Measurements from ENCODE around the gene IL21R.
A peak's percentile ranks its signal among the peaks of the same experiment; 100 is the strongest.
"Not testable (repeated sequence)": the region's sequence is repeated elsewhere in the genome, so short reads cannot be mapped to it uniquely, and the experiment has no call there.

The IL21R gene

DNA sequence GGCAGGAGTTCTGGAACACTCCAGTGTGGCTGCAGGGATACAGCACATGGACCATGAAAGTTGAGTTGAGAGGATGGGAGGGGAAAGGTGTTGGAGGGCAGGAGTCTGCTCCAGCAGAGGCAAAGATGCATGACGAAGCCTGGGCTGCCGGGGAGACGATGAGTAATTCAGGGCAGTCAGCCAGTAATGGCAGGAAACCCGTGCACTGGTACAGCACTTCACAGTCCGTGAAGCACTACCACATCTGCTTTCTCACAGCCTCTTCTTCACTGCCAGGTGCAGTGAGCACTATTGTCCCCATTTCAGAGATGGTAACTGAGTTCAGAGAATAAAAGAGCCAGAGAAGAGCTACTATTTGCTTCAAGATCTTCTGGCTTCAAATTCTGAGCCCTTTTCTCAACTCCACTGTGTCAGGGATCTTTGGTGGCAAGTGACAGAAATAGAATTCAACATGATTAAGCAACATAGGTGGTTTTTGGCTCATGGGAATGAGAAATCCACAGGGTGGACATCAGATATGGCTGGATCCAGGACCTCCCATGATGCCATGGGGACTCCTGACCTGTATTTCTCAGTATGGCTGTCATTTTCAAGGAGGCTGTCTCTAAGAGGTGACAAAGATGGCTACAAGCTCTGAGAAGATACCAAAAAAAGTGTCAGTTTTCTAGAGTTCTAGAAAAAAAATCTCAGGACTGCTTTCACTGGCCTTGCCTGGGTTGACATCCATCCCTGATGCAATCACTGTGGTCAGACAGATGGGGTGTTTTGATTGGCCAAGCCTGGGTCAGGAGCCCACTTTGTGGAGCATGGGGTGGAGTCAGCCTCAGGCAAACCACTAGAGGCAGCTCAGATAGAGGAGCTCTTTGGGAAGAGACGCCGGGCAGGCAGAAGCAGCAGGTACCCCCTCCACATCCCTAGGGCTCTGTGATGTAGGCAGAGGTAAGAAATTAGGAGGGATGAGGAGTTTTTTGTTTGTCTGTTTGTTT, 24.7 kb downstream of the IL21R start:
- DNase-seq (ENCODE audit: low read depth in 2 of 2): peak; percentile 55 to 59

DNA sequence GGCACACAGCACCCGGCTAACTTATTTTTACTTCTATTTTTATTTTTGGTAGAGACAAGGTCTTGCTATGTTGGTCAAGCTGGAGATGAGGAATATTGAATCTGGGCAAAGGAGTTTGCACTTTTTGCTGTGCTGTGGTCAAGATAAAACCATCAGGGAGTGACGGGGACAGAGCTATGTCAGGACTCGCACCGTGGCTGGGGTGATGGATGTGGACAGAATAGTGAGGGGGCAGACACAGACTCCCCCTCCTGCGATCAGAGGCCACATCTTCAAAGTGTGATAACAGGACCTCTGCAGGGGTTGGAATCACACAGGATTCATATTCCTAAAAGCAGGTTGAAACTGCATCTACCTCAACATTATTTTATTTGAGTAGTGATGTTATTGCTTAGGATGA, 25.6 kb downstream of the IL21R start:
- no peak for DNase-seq (ENCODE audit: low read depth in 2 of 2)

DNA sequence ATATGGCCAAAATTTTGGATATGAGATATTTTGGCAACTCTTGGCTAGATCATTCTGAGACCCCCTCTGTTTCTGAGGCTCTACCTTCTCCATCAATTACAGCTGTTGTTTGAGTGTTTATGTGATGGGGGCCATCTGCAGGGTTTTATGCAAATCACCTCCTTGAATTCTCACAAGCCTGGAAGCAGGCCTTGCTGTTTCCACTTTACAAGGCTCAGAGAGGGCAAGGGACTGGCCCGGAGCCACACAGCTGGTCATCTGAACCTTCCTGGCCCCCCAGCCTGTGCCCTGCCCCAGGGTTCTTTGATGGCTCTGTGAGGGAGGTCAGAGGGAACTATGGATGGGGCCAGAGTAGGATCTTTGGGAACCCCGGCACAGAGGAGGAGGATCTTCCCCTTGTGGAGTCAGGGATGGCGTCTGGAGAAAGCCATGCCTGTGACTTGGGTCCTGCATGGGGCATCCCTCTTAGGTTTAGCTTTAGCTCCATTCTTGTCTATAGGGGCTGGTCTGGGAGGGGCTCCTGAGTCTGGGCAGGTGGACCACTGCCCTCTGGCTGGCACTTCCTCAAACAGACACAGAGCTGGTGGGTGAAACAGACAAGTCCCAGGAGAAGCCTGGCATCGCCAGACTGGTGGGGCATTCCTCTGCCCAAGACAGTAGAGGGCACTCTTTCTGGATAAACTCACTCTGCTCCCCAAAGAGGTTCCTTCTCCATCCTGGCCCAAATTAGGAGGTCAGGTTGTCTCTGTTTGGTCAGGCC, 26.2 kb downstream of the IL21R start:
- no peak for DNase-seq (ENCODE audit: low read depth in 2 of 2)

DNA sequence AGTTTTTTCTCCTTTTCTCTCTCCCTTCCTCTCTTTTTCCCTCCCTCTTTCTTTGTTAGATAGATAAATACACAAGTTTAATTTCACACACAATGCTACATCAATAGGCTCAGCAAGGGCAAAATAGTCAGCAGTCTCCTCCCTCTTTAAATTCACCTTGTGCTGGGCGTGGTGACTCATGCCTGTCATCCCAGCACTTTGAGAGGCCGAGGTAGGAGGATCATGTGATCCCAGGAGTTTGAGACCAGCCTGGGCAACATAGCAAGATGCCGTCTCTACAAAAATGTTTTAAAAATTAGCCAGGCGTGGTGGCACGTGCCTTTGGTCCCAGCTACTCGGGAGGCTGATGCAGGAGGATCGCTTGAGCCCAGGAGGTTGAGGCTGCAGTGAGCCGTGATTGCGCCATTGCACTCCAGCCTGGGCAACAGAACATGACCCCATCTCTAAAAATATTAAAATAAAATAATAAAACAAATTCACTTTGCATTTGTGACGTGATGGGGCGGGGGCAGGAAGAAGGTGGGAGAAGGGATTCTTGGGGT, 27.4 kb downstream of the IL21R start:
- DNase-seq (ENCODE audit: low read depth in 2 of 2): no peak

DNA sequence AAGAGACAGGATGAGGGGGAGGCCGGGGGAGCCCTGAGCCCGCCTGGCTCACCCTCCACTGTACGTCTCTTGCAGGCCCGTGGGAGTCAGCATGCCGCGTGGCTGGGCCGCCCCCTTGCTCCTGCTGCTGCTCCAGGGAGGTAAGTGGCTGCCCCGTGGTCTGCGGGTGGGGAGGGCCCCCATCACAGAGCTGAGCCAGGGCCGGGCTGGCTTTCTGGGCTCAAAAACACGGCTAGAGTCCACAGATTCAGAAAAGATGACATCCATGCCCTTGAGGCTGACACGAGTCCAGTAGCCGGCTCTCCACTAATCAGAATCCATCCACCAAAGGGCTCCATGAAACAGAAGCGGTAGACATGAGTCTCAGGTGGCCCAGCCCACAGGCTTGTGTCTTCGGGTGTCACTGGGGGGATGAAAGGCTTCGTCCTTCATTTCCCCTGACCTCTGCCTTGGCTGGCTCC, 28.0 kb downstream of the IL21R start:
- no peak for DNase-seq (ENCODE audit: low read depth in 2 of 2)

DNA sequence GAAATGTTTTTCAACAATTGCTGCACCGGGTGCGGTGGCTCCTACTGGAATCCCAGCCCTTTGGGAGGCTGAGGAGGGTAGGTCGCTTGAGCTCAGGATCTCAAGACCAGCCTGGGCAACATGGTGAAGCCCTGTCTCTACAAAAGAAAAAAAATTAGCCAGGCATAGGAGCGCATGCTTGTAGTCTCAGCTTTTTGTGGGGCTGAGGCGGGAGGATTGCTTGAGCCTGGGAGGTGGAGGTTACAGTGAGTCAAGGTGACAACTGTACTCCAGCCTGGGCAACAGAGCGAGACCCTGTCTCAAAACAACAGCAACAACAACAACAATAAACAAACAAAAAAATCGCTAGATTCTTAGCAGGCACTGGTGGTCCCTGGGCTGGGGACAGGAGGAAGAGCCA, 28.5 kb downstream of the IL21R start:
- DNase-seq (ENCODE audit: low read depth in 2 of 2): no peak

DNA sequence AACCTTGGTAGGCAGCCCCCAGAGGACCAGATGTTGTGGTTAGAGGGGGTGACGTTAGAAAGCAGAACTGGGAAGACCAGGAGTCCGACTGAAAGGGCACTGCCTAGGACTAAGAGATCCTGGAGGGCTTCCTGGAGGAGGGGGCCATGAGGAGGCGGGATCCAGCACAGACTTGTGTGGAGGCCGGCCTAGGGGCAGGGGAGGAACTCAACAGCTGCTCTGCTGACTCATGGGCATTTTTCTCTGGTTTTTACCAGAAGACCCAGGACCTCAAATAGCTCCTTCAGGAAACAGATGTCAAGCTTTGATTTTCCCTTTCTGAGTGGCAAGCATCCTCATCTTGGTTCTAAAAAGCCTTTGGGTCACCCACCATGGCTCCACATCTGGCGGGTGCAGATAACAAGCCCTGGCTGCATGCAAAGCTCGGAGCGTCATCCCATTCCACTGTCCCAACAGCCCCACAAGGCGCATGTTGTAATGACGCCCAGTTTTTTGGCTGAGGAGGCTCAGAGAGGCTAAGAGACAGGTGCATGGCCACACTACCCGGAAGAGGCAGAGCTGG, 29.0 kb downstream of the IL21R start:
- no peak for DNase-seq (ENCODE audit: low read depth in 2 of 2)

DNA sequence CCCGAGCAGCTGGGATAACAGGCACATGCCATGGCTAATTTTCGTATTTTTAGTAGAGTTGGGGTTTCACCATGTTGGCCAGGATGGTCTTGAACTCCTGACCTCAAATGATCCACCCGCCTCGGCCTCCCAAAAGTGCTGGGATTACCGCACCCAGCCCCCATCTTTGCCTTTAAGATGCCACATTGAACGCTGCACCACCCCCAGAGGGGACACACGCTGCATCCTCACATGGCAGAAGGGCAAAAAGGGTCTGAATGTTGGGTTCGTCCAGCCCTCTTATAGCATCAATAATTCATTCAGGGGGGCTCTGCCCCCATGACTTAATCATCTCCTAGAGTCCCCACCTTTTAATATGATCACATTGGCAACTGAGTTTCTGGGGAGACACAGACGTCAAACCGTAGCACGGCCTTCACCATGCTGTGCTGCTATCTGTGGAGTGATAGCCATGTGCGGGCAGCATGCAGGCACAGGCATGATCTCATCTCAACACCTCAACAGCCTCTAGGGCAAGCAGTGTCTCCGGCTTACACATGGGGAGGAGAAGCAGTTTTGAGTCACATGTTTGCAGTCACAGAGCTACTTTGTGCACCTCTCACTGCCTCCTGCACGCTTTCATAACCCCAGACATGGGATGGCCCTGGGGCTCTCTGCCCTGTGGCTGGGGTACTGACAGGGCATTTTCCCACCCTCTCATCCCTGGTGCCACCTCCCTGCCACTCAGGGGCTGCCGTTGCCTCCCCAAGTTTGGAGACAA, 30.0 kb downstream of the IL21R start:
- DNase-seq (ENCODE audit: low read depth in 2 of 2): no peak

DNA sequence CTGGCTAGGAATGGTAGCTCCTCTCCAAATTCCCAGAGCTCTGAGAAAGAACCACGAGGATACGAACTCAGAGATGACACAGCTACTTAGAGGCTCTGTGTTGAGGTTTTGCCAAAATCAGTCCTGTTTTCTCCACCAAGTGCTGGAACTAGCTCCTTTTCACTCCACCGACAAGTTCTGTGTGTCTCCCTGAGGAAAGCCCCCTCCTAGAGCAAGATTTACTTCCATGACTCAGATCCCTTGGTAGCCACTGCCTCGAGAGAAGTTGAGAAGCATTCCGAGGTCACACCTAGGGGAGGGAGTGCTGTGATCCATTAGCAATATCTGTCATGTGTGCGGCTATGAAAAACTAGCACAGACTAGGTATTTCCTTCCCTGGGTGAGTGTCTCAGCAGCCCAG, 30.6 kb downstream of the IL21R start:
- DNase-seq (ENCODE audit: low read depth in 2 of 2): peak; percentile 67 to 68

DNA sequence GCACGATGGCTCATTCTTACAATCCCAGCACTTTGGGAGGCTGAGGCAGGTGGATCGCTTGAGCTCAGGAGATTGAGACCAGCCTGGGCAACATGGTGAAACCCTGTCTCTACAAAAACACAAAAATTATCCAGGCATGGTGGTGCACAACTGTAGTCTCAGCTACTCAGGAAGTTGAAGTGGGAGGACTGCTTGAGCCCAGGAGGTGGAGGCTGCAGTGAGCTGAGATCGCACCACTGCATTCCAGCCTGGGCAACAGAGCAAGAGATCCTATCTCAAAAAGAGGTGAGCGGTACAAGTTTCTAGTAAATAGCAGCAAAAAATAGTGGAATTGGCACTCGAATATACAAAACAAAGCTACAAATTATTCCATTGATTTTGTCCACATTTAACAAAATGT, 31.2 kb downstream of the IL21R start:
- not testable (repeated sequence) for DNase-seq (ENCODE audit: low read depth in 2 of 2)

DNA sequence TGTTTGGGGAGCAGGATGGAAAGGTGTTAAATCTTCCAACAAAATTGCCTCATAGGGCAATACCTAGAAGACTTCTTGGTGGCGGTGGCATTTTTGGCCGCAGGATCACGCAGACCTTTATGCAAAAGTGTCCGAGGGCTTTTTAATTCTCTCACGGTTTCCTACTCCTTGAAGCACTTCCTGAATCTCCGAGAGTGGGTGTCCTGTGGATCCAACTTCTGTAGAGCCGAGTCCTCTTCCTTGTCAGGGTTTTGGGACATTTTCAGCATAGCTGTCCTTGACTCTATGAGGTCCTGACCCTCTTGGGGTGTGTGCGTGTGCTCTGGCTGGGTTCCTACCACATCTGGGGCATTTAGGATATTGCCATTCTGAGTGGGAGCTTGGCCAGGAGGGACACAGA, 31.7 kb downstream of the IL21R start:
- no peak for DNase-seq (ENCODE audit: low read depth in 2 of 2)

DNA sequence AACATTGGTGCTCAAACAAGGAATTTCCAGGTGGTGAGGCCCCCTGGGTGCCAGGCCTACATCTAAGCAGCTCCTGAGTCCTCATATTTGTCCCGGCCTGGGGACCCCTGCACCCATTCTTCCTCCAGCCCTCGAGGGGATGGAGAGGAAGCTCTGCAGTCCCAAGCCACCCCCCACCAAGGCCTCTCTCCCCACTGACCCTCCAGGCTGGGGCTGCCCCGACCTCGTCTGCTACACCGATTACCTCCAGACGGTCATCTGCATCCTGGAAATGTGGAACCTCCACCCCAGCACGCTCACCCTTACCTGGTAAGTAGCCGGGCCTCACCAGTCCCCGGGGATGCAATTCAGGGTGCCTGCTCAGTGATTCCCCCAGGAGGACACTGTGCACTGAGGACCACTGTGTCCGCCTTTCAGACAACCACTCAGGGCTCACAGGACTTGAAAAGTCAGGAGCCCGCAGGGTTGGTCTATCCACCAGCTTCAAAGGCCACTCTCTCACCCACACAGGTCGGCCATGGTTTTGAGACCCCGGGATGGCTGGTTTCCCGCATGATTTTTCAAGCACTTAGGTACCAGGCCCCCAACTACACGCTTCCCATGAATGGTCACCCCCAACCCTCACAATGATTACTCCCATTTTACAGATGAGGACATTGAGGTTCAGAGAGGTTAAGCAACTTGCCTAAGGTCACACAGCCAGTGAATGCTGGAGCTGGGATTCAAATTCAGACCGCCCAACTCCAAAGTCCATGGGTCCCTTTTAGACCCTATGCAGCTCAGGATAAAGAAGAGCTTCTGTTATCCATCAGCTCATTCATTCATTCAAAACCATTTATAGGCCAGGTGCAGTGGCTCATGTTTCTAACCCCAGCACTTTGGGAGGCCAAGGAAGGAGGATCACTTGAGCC, 32.4 kb downstream of the IL21R start:
- no peak for DNase-seq (ENCODE audit: low read depth in 2 of 2)

DNA sequence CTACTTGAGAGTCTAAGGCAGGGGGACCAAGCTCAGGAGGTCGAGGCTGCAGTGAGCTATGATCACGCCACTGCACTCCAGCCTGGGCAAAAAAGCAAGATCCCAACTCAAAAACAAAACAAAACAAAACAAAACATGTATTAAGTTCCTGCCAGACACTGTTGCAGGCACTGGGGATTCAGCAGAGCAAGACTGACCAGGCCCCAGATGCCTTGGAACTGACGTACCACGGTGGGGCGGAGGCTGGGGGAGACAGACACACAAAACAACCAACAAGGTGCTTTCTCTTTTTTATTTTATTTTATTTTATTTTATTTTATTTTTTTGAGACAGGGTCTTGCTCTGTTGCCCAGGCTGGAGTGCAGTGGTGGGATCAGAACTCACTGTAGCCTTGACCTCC, 33.2 kb downstream of the IL21R start:
- not testable (repeated sequence) for DNase-seq (ENCODE audit: low read depth in 2 of 2)

DNA sequence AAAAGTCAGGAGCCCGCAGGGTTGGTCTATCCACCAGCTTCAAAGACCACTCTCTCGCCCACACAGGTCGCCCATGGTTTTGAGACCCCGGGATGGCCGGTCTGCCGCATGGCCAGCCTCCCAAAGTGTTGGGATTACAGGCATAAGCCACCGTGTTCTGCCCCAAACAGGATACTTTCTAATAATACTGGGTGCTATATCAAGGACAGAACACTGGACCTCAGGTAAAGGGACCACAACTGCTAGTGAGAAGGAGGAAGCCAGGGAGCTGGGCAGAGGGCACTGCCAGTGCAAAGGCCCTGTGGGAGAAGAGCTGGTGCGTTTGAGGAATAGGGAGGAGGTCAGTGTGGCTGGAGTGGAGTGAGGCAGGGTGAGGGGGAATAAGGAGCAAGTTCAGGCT, 34.1 kb downstream of the IL21R start:
- no peak for DNase-seq (ENCODE audit: low read depth in 2 of 2)

DNA sequence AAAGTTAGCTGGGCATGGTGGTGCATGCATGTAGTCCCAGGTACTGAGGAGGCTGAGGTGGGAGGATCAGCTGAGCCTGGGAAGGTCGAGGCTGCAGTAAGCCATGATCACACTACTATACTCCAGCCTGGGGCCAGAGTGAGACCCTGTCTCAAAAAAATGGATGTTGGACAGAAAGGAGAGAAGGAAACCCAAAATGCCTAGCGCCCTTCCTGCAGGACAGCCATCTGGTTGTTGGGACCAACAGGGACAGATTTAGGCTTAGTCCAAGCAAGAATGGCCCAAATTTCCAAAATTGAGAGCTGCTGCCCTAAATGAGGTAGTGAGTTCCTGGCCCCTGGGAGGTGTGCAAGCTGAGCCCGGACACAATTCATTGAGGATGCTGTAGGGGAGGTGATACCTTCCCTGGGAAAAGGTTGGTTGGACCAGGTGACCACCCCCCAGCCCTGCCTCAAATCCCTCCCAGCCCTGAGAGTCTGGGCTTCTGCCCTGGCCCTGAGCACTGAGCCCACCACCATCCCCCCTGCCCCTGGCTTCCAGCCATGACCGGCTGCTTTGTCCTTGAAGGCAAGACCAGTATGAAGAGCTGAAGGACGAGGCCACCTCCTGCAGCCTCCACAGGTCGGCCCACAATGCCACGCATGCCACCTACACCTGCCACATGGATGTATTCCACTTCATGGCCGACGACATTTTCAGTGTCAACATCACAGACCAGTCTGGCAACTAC, 35.1 kb downstream of the IL21R start:
- no peak for DNase-seq (ENCODE audit: low read depth in 2 of 2)

DNA sequence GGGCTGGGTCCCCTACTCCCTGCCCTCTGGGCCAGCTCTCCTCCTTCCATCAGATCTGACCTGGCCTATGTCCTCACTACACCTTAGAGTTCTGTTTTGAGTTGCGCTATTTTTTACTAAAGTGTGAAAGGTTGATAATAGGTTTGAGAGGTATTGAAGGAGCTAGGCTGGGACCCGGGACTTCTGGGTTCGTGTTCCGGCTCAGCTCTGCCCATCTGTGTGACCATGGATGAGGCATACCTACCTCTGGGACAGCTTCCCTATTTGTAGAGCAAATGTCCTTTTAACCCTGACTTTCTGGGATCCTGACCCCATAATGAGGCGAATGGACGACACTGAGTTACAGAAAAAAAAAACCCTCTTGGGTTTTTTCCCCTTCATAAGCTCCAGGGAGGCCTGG, 36.0 kb downstream of the IL21R start:
- DNase-seq (ENCODE audit: low read depth in 2 of 2): no peak

DNA sequence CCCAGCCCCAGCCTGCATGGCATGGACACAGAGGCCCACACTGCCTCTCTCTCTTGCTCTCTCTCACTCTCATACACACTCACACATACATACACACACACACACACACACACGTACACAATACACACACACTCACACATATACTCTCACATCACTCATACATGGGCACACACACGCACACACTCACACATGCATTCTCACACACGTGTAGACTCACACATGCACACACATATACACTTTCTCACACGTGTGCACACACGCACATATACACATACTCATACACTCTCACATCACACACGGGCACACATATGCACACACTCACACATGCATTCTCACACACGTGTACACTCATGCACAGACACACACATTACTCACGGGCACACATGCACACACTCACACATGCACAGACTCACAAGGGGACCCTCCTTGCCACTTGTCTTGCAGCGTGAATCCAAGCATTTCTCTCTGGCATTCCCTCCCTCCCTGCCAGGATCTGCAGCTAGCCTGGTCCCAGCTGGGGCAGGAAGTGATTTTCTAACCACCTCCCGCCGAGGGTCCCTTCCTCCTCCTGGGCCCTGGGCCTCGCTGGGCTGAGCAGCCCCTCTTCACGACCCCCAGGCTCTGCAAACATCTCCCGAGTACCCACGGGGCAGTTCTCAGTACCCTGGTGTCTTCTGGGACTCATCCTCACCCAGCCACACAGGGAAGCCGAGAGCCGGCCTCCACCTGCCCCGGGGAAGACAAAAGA, 37.5 kb downstream of the IL21R start:
- DNase-seq (ENCODE audit: low read depth in 2 of 2): no peak

DNA sequence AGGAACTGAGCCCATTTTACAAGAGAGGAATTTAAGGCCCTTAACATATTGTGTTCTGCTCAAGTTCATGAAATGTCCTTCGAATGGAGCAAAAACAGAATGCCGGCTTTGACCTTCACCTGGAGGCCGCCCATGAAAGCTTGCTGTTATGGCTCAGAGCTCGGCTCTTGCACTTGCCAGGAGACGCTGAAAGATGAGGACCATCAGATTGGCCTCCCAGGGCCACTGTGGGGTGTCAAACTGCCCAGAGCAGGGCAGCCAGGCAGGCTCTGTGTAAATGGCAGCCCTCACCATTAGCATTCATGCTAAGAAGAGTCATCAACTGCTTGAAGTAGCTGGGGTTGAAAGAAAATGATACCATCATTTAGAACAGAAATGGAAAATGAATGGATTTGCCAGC, 39.3 kb downstream of the IL21R start:
- no peak for DNase-seq (ENCODE audit: low read depth in 2 of 2)

DNA sequence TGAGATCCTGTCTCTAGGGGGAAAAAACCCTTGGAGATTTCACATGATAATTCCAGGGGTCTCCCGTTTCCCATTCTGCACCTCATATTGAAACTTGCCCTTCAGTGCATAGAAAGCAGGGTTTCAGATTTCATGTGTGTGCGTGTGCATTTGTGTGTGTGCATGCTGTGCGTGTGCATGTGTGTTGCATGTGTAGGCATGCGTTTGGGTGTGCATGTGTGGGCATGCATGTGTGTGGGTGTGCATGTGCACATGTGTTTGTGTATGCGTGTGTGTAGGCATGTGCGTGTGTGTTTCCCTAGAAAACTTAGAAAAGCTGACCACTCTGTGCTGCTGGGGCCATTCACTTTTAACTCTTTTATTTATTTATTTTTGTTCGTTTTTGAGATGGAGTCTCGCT, 40.0 kb downstream of the IL21R start:
- DNase-seq (ENCODE audit: low read depth in 2 of 2): no peak

All from fibroblast of skin of left quadriceps (primary cell).